Chondrocyte (in vitro differentiated cells): Measurements from ENCODE around the gene SLAMF7. TPM values are rescaled to one million over a fixed set of nuclear protein-coding genes. Genes with fewer than 3 reads are reported as not detected.

ENCODE experiments used
- DNase-seq: peaks from one replicate; pipeline ENCODE4 v3.0.0; 2021; ENCODE audit warnings: mixed read lengths, low spot score
- H3K27ac Mint-ChIP-seq: one replicate; pipeline ENCODE4 v1.8.0; 2021; ENCODE audit warnings: mild to moderate bottlenecking, moderate library complexity, mixed read lengths; ENCODE audit not compliant: unreplicated experiment
- H3K27me3 Mint-ChIP-seq: 2 replicates; pipeline ENCODE4 v1.8.0; 2021; ENCODE audit warnings: low read depth, mixed read lengths
- H3K36me3 Mint-ChIP-seq: 2 replicates; pipeline ENCODE4 v1.8.0; 2021; ENCODE audit warnings: low read depth, mixed read lengths
- H3K4me1 Mint-ChIP-seq: 2 replicates; pipeline ENCODE4 v1.8.0; 2021; ENCODE audit warnings: low read depth, mild to moderate bottlenecking, mixed read lengths
- H3K4me3 Mint-ChIP-seq: one replicate; pipeline ENCODE4 v1.8.0; 2021; ENCODE audit warnings: mild to moderate bottlenecking, moderate library complexity, mixed read lengths; ENCODE audit not compliant: unreplicated experiment
- H3K9me3 Mint-ChIP-seq: 2 replicates; pipeline ENCODE4 v1.8.0; 2021; ENCODE audit warnings: low read depth, mixed read lengths
- total RNA-seq: library from RNA; stranded (reverse); gene quantifications from 3 replicates; pipeline ENCODE4 v1.2.1, GENCODE V29; 2021
- TF ChIP-seq, protein P1 (sequence below): fragments of 200-600 bp; sonication (generic); IDR thresholded peaks from 2 replicates; pipeline ENCODE4 v1.5.0; 2021; ENCODE audit warnings: antibody characterized with exemption, mild to moderate bottlenecking, moderate library complexity

Gene SLAMF7
- total RNA-seq, 1 donor from 2014 or later: not detected

- peaks cover 7% of the 10 kb centered on the region for H3K27me3 Mint-ChIP-seq
- H3K9me3 Mint-ChIP-seq: peaks cover 6% of the 10 kb centered on the region
- no peaks in the 10 kb centered on the region for H3K4me1 Mint-ChIP-seq
- H3K36me3 Mint-ChIP-seq: no peaks in the 10 kb centered on the region
- no peak for DNase-seq
- H3K4me3 Mint-ChIP-seq: no peak overlapping the region
- TF ChIP-seq, protein P1, sequence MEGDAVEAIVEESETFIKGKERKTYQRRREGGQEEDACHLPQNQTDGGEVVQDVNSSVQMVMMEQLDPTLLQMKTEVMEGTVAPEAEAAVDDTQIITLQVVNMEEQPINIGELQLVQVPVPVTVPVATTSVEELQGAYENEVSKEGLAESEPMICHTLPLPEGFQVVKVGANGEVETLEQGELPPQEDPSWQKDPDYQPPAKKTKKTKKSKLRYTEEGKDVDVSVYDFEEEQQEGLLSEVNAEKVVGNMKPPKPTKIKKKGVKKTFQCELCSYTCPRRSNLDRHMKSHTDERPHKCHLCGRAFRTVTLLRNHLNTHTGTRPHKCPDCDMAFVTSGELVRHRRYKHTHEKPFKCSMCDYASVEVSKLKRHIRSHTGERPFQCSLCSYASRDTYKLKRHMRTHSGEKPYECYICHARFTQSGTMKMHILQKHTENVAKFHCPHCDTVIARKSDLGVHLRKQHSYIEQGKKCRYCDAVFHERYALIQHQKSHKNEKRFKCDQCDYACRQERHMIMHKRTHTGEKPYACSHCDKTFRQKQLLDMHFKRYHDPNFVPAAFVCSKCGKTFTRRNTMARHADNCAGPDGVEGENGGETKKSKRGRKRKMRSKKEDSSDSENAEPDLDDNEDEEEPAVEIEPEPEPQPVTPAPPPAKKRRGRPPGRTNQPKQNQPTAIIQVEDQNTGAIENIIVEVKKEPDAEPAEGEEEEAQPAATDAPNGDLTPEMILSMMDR: no peak
- no peak overlapping the region for H3K27ac Mint-ChIP-seq
Measured at GRCh38 chr1:160800142-160800541, 61.1 kb downstream of the SLAMF7 start.

- TF ChIP-seq, protein P1: no peak
- peaks cover 8% of the 10 kb centered on the region for H3K9me3 Mint-ChIP-seq
- no peak for DNase-seq
- H3K36me3 Mint-ChIP-seq: no peaks in the 10 kb centered on the region
- no peak overlapping the region for H3K4me3 Mint-ChIP-seq
- H3K4me1 Mint-ChIP-seq: no peaks in the 10 kb centered on the region
- H3K27ac Mint-ChIP-seq: no peak overlapping the region
- peaks cover 7% of the 10 kb centered on the region for H3K27me3 Mint-ChIP-seq
Measured at GRCh38 chr1:160800645-160801408, 61.8 kb downstream of the SLAMF7 start.

DNA sequence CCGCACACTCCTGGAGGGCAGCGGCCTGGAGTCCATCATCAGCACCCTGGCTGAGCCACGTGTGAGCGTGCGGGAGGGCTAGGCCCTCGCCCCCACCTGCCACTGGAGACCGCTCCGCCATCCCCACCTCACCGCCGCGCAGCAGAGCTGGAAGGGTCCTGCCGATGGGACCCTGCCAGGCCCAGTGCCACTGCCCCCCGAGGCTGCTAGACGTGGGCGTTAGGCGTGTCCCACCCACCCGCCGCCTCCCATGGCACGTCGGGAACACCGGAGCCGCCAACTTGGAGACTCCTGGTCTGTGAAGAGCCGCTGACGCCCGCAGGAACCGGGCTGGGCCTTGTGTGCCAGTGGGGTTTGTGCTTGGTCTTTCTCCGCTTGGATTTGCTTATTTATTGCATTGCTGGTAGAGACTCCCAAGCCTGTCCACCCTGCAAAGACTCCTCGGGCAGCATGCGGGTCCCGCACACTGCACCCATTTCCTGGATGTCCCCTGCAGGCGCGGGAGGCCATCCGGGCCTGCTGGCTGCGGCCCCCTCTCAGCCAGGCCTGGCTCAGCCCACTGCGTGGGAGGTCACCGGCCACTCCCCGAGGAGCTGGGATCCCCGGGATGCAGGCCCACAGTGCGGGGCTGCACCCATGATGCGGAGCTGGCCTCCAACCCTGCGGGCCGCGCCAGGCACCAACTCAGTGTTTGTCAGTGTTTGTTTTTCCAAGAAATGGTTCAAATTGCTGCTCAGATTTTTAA lies 63.0 kb downstream of the SLAMF7 start:
- peaks cover 7% of the 10 kb centered on the region for H3K27me3 Mint-ChIP-seq
- DNase-seq: peak; percentile 76

More for the DNA sequence above, 63.0 kb downstream of the SLAMF7 start:
- Mint-ChIP-seq H3K27ac (no peak overlapping the region), H3K4me3 (no peak overlapping the region), H3K36me3 (no peaks in the 10 kb centered on the region), H3K9me3 (peaks cover 18% of the 10 kb centered on the region), H3K4me1 (no peaks in the 10 kb centered on the region)
- TF ChIP-seq, protein P1: no peak

Other genes with a start within 250 kb of the SLAMF7 start
- gene SLAMF6, start 216.0 kb upstream of the SLAMF7 start, total RNA-seq: not detected in 3 replicates
- gene CD84, start 159.8 kb upstream of the SLAMF7 start, total RNA-seq: not detected in 3 replicates
- not detected in 3 replicates for gene SLAMF1, start 92.2 kb upstream of the SLAMF7 start, total RNA-seq
- not detected in 3 replicates for gene CD48, start 27.4 kb upstream of the SLAMF7 start, total RNA-seq
- gene LY9, start 56.9 kb downstream of the SLAMF7 start, total RNA-seq: not detected in 3 replicates
- gene CD244, start 123.6 kb downstream of the SLAMF7 start, total RNA-seq: not detected in 3 replicates
- gene ITLN1, start 145.9 kb downstream of the SLAMF7 start, total RNA-seq: not detected in 3 replicates
- gene ITLN2, start 215.6 kb downstream of the SLAMF7 start, total RNA-seq: not detected in 3 replicates